ENCODE results near the gene KRCC1.

KRCC1 gene

GRCh38 chr2:88087073-88087472 is 31.5 kb upstream of the KRCC1 start:
- Histone ChIP-seq H3K4me2 (ENCODE audit: low read depth, low read length, poor library complexity, severe bottlenecking) (no peak overlapping the region), H3K36me3 (ENCODE audit: low read length) (no peaks in the 10 kb centered on the region), H3K4me3 (ENCODE audit: insufficient read depth, low read length, poor library complexity, severe bottlenecking) (no peak overlapping the region), H3K9me3 (ENCODE audit: insufficient read depth, low read length) (no peaks in the 10 kb centered on the region), H3K79me2 (ENCODE audit: insufficient read depth, low read length) (no peaks in the 10 kb centered on the region), H2AFZ (ENCODE audit: low read depth, low read length, severe bottlenecking) (no peak overlapping the region), H3K27me3 (ENCODE audit: low read length) (no peaks in the 10 kb centered on the region), H3K9ac (ENCODE audit: low read length) (no peak overlapping the region), H3F3A (ENCODE audit: insufficient read depth) (no peaks in the 10 kb centered on the region), H3K9me2 (replicated peaks; ENCODE audit: insufficient read depth, low read length) (no peaks in the 10 kb centered on the region), H4K20me1 (ENCODE audit: low read depth, low read length) (no peaks in the 10 kb centered on the region), H3K27ac (ENCODE audit: low read depth, low read length) (no peak overlapping the region)
- no peak for TF ChIP-seq EZH2phosphoT487 (conservative IDR thresholded peaks at IDR 0.05; ENCODE audit: low read length)
- TF ChIP-seq, protein P1, sequence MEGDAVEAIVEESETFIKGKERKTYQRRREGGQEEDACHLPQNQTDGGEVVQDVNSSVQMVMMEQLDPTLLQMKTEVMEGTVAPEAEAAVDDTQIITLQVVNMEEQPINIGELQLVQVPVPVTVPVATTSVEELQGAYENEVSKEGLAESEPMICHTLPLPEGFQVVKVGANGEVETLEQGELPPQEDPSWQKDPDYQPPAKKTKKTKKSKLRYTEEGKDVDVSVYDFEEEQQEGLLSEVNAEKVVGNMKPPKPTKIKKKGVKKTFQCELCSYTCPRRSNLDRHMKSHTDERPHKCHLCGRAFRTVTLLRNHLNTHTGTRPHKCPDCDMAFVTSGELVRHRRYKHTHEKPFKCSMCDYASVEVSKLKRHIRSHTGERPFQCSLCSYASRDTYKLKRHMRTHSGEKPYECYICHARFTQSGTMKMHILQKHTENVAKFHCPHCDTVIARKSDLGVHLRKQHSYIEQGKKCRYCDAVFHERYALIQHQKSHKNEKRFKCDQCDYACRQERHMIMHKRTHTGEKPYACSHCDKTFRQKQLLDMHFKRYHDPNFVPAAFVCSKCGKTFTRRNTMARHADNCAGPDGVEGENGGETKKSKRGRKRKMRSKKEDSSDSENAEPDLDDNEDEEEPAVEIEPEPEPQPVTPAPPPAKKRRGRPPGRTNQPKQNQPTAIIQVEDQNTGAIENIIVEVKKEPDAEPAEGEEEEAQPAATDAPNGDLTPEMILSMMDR (IDR thresholded peaks at IDR 0.05; ENCODE audit: insufficient read depth, low read length, poor library complexity, severe bottlenecking) = no peak

DNA sequence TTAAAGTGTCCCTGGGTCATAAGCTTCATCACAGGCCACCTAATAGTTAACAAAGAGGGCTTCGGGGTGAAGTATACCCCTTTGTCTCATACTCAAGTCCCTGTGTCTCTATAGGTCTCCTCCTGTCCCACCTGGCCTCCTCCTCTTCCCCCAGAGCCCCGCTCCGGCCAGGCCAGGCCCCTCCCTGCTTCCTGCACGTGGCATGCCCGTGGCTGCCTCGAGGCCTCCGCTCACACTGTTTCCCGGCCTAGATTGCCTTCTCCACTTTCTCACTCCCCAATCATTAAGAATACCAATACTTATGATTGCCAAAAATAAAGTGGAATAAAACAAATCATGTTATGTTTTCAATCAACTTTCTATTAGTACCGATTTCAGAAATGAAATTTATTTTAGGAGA is 30.8 kb upstream of the KRCC1 start:
- Histone ChIP-seq H3K27ac (ENCODE audit: low read depth, low read length) (no peak overlapping the region), H3K9me3 (ENCODE audit: insufficient read depth, low read length) (no peaks in the 10 kb centered on the region), H3K79me2 (ENCODE audit: insufficient read depth, low read length) (no peaks in the 10 kb centered on the region), H2AFZ (ENCODE audit: low read depth, low read length, severe bottlenecking) (no peak overlapping the region), H3F3A (ENCODE audit: insufficient read depth) (no peaks in the 10 kb centered on the region), H3K9me2 (replicated peaks; ENCODE audit: insufficient read depth, low read length) (no peaks in the 10 kb centered on the region), H3K36me3 (ENCODE audit: low read length) (no peaks in the 10 kb centered on the region), H3K4me2 (ENCODE audit: low read depth, low read length, poor library complexity, severe bottlenecking) (no peak overlapping the region), H3K4me3 (ENCODE audit: insufficient read depth, low read length, poor library complexity, severe bottlenecking) (no peak overlapping the region), H4K20me1 (ENCODE audit: low read depth, low read length) (no peaks in the 10 kb centered on the region), H3K27me3 (ENCODE audit: low read length) (no peaks in the 10 kb centered on the region), H3K9ac (ENCODE audit: low read length) (no peak overlapping the region)
- TF ChIP-seq, protein P1 (IDR thresholded peaks at IDR 0.05; ENCODE audit: insufficient read depth, low read length, poor library complexity, severe bottlenecking) = no peak
- no peak for TF ChIP-seq EZH2phosphoT487 (conservative IDR thresholded peaks at IDR 0.05; ENCODE audit: low read length)

- Histone ChIP-seq H3K9me2 (replicated peaks; ENCODE audit: insufficient read depth, low read length) (no peaks in the 10 kb centered on the region), H4K20me1 (ENCODE audit: low read depth, low read length) (no peaks in the 10 kb centered on the region), H3F3A (ENCODE audit: insufficient read depth) (no peaks in the 10 kb centered on the region), H3K36me3 (ENCODE audit: low read length) (no peaks in the 10 kb centered on the region), H3K9ac (ENCODE audit: low read length) (no peak overlapping the region), H3K79me2 (ENCODE audit: insufficient read depth, low read length) (no peaks in the 10 kb centered on the region), H3K27ac (ENCODE audit: low read depth, low read length) (no peak overlapping the region), H3K9me3 (ENCODE audit: insufficient read depth, low read length) (no peaks in the 10 kb centered on the region), H3K4me2 (ENCODE audit: low read depth, low read length, poor library complexity, severe bottlenecking) (no peak overlapping the region), H2AFZ (ENCODE audit: low read depth, low read length, severe bottlenecking) (no peak overlapping the region), H3K27me3 (ENCODE audit: low read length) (no peaks in the 10 kb centered on the region), H3K4me3 (ENCODE audit: insufficient read depth, low read length, poor library complexity, severe bottlenecking) (no peak overlapping the region)
- no peak for TF ChIP-seq EZH2phosphoT487 (conservative IDR thresholded peaks at IDR 0.05; ENCODE audit: low read length)
- TF ChIP-seq, protein P1 (IDR thresholded peaks at IDR 0.05; ENCODE audit: insufficient read depth, low read length, poor library complexity, severe bottlenecking) = no peak
Measured at GRCh38 chr2:88085602-88086001, 30.0 kb upstream of the KRCC1 start.

Measured in SU-DHL-6 (cell line).